Kidney (tissue), 14 donors: ENCODE data around the gene SOX6. TPM values are rescaled to one million over a fixed set of nuclear protein-coding genes. Genes with fewer than 3 reads are reported as not detected.

Experiments used
- DNase-seq, 5 donors: peaks; one replicate each; pipeline ENCODE4 v3.0.0-alpha.2; 2013 to 2020
- FAIRE-seq: peaks from 2 replicates; lab custom pipeline; 2012; peaks lifted over from hg19 to GRCh38; lab: Jason Lieb, UNC
- H3K27ac ChIP-seq, 2 donors: one replicate each; pipeline ENCODE4 v1.7.0; 2013; ENCODE audit warnings: low read depth in 2 of 2, low read length in 2 of 2, inconsistent platforms in 1 of 2
- H3K27me3 ChIP-seq: one replicate; pipeline ENCODE4 v1.7.1; 2013; ENCODE audit warnings: low read length, inconsistent platforms; ENCODE audit not compliant: control insufficient read depth, insufficient read depth
- H3K36me3 ChIP-seq, 3 donors: one replicate each; pipeline versions ENCODE4 v1.7.0 to v1.7.1; 2013; ENCODE audit warnings: low read length in 3 of 3, control low read depth in 1 of 3, inconsistent platforms in 1 of 3; ENCODE audit not compliant: insufficient read depth in 3 of 3, control insufficient read depth in 2 of 3
- H3K4me1 ChIP-seq, 3 donors: one replicate each; pipeline versions ENCODE4 v1.7.0 to v1.7.1; 2013; ENCODE audit warnings: low read length in 3 of 3, inconsistent platforms in 1 of 3, low read depth in 1 of 3; ENCODE audit not compliant: control insufficient read depth in 2 of 3, insufficient read depth in 2 of 3
- H3K4me3 ChIP-seq, 3 donors: one replicate each; pipeline versions ENCODE4 v1.7.0 to v1.8.1; 2013; ENCODE audit warnings: low read length in 3 of 3, control low read depth in 1 of 3, inconsistent platforms in 1 of 3
- H3K9ac ChIP-seq, 3 donors: one replicate each; pipeline versions ENCODE4 v1.7.0 to v1.7.1; 2013; ENCODE audit warnings: low read length in 3 of 3, control low read depth in 1 of 3, inconsistent platforms in 1 of 3
- H3K9me3 ChIP-seq, 3 donors: one replicate each; pipeline versions ENCODE4 v1.7.0 to v1.7.1; 2013; ENCODE audit warnings: low read length in 3 of 3, control low read depth in 1 of 3, inconsistent platforms in 1 of 3; ENCODE audit not compliant: control insufficient read depth in 2 of 3, insufficient read depth in 1 of 3
- intact Hi-C: fragments of 100-400 bp; cut with DNase I; formaldehyde crosslinking; loops from one replicate; pipeline ENCODE4 v1.11.1; 2022
- polyA plus RNA-seq: library from polyadenylated mRNA; stranded (reverse); fragments of 350-450 nt; fragmentation: Illumina TruSeq; extraction: RNeasy Lipid Tissue Mini Kit (QIAGEN cat#74804); gene quantifications from one replicate; pipeline ENCODE4 v1.2.3, GENCODE V29; 2014; ENCODE audit warnings: low read depth, low replicate concordance; ENCODE audit not compliant: insufficient read depth
- total RNA-seq: library from RNA; stranded (reverse); fragmentation: NEBNext Ultra II Directional; extraction: Animal tissue kit (Norgen Biotek cat#: 25700); gene quantifications from one replicate; pipeline ENCODE4 v1.2.1, GENCODE V29; 2021
- TF ChIP-seq, protein P1 (sequence below): IDR thresholded peaks from 3 replicates; pipeline ENCODE4 v1.5.1; 2012; ENCODE audit warnings: mild to moderate bottlenecking, moderate library complexity, borderline replicate concordance; ENCODE audit not compliant: insufficient read depth; ENCODE audit errors: extremely low read depth
- donor health status: control.
- donor health status: control.
- donor health status: control.
- donor health status: control.
- donor health status: control.
- donor health status: DM: yes; HTN: yes; CAD: no.
- donor health status: Normal renal cell carcinoma (clear cell type).

The SOX6 gene
- total and polyA plus RNA-seq, 2 donors from 2014 or later: 5.0 to 47.3 TPM

DNA sequence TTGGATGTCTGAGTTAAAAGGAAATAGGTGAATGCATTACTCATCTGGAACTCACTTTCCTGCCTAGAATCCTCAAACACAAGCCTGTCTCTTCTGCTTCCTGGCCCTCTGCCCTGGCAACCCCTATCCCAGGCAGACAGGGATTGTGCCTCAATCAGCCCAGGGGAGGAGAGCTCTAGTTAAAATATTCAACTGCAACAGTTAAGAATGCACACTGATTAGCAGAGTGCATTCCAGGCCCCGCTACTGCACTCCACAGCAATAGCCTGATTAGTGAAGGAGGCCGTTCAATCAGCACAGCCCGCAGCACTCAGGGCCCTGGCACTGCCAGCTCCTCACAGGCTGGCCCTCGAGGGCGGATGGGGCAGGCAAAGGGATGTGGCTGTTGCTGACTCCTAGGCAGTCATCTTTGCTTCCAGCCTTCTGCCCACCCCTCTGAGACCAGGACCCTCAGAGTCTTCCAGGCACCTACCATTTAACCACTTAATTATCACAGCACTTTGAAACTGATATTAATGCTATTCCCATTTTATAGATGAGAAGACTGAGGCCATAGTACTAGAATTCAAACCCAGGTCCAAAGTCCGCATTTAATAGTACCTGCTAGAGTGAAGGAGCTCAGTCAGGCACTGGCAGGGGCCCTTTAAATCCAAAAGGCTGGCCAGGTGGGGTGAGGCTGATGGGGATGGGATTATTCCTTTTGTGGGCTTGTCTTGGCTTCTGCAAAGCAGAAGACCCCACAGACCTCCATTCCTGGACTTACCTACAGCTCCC, 435.3 kb downstream of the SOX6 start:
- no peak overlapping the region for H3K4me3 ChIP-seq
- peaks cover 0 to 4% (median 2%) of the 10 kb centered on the region in 3 donors for H3K9me3 ChIP-seq
- H3K4me1 ChIP-seq: no peaks in the 10 kb centered on the region
- DNase-seq (peak in 1 of 5 donors; percentile 10), FAIRE-seq (no peak)
- no peak overlapping the region for H3K9ac ChIP-seq
- intact Hi-C loops: no loop called here
- no peak overlapping the region for H3K27ac ChIP-seq
- no peaks in the 10 kb centered on the region for H3K27me3 ChIP-seq
- H3K36me3 ChIP-seq: no peaks in the 10 kb centered on the region
- TF ChIP-seq, protein P1, sequence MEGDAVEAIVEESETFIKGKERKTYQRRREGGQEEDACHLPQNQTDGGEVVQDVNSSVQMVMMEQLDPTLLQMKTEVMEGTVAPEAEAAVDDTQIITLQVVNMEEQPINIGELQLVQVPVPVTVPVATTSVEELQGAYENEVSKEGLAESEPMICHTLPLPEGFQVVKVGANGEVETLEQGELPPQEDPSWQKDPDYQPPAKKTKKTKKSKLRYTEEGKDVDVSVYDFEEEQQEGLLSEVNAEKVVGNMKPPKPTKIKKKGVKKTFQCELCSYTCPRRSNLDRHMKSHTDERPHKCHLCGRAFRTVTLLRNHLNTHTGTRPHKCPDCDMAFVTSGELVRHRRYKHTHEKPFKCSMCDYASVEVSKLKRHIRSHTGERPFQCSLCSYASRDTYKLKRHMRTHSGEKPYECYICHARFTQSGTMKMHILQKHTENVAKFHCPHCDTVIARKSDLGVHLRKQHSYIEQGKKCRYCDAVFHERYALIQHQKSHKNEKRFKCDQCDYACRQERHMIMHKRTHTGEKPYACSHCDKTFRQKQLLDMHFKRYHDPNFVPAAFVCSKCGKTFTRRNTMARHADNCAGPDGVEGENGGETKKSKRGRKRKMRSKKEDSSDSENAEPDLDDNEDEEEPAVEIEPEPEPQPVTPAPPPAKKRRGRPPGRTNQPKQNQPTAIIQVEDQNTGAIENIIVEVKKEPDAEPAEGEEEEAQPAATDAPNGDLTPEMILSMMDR: no peak

DNA sequence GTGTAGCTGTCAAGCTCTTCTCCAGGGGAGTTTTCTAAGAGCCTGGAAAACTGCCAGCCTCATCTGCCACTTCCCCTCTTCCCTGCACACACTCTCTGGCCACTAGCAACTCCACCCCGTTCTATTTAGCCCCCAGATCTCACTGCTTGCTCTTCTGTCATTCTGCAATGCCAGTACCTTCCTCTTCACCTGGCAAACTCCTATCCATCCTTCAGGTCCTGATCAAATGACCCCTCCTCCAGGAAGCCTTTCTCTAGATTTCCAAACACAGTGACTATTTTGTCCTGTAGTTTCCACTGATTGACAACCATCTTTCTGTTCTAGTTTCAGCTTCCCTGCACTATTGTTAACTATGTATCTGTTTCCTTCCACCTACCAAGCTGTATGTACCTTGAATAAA, 437.7 kb downstream of the SOX6 start:
- DNase-seq: peak in 1 of 5 donors; percentile 11
- H3K9ac ChIP-seq: no peak overlapping the region
- no peak overlapping the region for H3K27ac ChIP-seq
- FAIRE-seq: no peak
- no peak overlapping the region for H3K4me3 ChIP-seq
- no peaks in the 10 kb centered on the region for H3K27me3 ChIP-seq
- no peaks in the 10 kb centered on the region for H3K36me3 ChIP-seq
- H3K4me1 ChIP-seq: no peaks in the 10 kb centered on the region
- TF ChIP-seq, protein P1: no peak
- peaks cover 0 to 4% (median 2%) of the 10 kb centered on the region in 3 donors for H3K9me3 ChIP-seq
- intact Hi-C loops: no loop called here

DNA sequence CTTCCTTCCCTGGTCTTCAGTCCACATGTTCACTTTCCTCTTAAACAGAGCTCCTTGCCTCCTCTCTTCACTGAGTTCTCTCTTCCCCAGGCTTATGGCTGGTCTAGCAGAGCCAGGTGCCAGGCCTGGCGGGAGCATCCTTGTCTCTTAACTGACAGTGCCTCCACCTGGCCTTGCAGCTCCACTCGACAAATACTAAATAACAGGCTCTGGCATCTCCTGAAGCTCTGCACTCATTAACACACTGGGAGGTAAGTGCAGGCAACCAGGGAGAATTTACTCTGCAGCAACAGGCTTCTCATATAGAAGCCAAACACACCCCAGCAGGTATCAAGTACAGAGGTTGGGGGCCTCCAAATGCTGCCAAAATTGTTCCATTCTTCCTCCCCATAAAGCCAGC, 438.1 kb downstream of the SOX6 start:
- Histone ChIP-seq H3K27me3 (no peaks in the 10 kb centered on the region), H3K4me3 (no peak overlapping the region), H3K9ac (no peak overlapping the region), H3K27ac (no peak overlapping the region), H3K4me1 (no peaks in the 10 kb centered on the region), H3K36me3 (no peaks in the 10 kb centered on the region), H3K9me3 (peaks cover 0 to 4% (median 2%) of the 10 kb centered on the region in 3 donors)
- DNase-seq (peak in 2 of 5 donors; percentile 33 to 40), FAIRE-seq (no peak)
- intact Hi-C loops: no loop called here
- TF ChIP-seq, protein P1: no peak
